ENCODE data around the gene PLEKHG5. TPM values are rescaled to one million over a fixed set of nuclear protein-coding genes. Genes with fewer than 3 reads are reported as not detected.
A peak's percentile ranks its signal among the peaks of the same experiment; 100 is the strongest.

Gene PLEKHG5
- total RNA-seq, 1 donor from 2014 or later: 109 TPM

DNA sequence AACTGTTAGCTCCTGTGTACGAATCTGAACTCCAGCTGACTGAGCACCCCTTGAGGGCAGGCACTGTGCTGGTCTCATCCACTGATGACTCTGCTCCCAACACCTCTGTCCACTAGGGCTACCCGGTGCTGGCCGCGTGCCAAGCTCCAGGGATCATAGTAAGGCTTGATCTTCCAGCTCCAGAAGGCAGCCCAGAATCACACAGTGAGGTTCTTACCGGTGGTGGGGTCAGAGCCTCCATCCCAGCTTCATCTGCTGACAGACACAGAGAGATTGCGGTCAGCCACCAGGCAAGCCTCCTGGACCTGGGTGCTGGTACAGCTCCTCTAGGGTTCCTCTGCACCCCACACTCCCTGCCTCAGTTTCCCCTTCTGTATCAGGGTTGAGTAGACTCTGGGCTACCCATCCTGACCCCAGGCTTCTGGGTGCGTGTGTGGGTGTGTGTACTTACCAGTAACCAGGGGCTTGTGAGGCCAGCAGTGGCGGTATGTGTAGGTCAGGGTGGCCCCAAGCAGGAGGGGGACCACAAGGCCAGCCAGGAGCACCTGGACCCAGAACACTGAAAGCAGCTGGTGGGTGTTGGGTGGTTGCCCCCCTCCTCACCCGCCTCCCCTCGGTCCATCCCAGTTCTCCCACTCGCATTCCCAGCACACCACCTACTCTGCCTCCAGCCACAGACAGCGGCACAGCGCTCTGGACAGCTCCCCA lies 28.9 kb downstream of the PLEKHG5 start:
- H3K27ac Mint-ChIP-seq (ENCODE audit: unreplicated experiment): no peak overlapping the region
- no peak for DNase-seq (ENCODE audit: low spot score)

DNA sequence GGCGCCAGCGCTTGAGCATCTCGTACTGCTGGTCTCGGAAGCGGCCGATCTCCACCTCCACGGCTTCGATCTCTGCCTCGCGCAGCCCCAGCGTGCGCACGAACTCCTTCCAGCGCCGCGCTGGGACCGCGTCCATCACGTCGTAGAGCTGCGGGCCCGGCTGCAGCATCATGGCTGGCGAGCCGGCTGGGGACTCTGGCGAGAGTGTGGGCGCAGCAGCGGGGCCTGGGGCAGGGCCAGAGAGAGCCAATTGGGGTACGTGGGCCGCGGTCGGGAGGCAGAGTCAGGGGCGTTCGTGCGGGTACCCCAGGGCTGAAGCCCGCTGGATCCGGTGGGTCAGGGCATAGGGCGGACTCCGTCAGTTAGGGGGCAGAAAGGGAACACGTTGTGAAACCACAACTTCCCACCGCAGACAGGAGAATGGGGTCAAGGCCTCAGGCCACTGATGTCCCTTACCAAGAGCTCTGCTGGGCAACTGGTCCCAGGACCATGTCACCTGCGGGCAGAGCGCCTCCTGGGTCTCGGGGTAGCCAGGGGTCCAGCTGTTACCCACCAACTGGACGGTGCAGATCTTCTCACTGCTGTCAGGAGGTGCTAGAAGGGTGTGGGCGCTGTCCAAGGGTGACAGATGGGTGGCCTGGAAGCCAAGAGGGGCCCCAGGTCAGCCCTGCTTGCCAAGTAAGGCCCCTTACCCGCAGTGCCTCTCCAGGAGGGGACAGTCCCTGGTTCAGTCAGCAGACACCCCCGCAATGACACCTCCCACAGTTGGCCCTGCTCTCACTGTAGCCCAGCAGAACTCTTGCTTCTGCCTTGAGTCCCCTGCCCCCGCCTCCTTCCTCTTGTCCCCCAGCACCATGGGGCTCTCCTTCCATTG lies 29.7 kb downstream of the PLEKHG5 start:
- DNase-seq (ENCODE audit: low spot score): no peak
- peak overlapping the region; percentile 22 for H3K4me3 Mint-ChIP-seq (ENCODE audit: unreplicated experiment)
- no peaks in the 10 kb centered on the region for H3K9me3 Mint-ChIP-seq (ENCODE audit: unreplicated experiment)
- peaks cover 26% of the 10 kb centered on the region for H3K36me3 Mint-ChIP-seq (ENCODE audit: low read depth, unreplicated experiment)
- no peak overlapping the region for H3K27ac Mint-ChIP-seq (ENCODE audit: unreplicated experiment)
- H3K4me1 Mint-ChIP-seq (ENCODE audit: unreplicated experiment): peaks cover 7% of the 10 kb centered on the region
- TF ChIP-seq, protein P1, sequence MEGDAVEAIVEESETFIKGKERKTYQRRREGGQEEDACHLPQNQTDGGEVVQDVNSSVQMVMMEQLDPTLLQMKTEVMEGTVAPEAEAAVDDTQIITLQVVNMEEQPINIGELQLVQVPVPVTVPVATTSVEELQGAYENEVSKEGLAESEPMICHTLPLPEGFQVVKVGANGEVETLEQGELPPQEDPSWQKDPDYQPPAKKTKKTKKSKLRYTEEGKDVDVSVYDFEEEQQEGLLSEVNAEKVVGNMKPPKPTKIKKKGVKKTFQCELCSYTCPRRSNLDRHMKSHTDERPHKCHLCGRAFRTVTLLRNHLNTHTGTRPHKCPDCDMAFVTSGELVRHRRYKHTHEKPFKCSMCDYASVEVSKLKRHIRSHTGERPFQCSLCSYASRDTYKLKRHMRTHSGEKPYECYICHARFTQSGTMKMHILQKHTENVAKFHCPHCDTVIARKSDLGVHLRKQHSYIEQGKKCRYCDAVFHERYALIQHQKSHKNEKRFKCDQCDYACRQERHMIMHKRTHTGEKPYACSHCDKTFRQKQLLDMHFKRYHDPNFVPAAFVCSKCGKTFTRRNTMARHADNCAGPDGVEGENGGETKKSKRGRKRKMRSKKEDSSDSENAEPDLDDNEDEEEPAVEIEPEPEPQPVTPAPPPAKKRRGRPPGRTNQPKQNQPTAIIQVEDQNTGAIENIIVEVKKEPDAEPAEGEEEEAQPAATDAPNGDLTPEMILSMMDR (IDR thresholded peaks at IDR 0.05; ENCODE audit: unreplicated experiment): no peak
- H3K27me3 Mint-ChIP-seq (ENCODE audit: unreplicated experiment): peaks cover 12% of the 10 kb centered on the region

More for the DNA sequence above, 28.9 kb downstream of the PLEKHG5 start:
- Mint-ChIP-seq H3K27me3 (ENCODE audit: unreplicated experiment) (peaks cover 10% of the 10 kb centered on the region), H3K36me3 (ENCODE audit: low read depth, unreplicated experiment) (peaks cover 27% of the 10 kb centered on the region), H3K4me3 (ENCODE audit: unreplicated experiment) (peak overlapping the region; percentile 22), H3K4me1 (ENCODE audit: unreplicated experiment) (peaks cover 7% of the 10 kb centered on the region), H3K9me3 (ENCODE audit: unreplicated experiment) (no peaks in the 10 kb centered on the region)
- TF ChIP-seq, protein P1 (IDR thresholded peaks at IDR 0.05; ENCODE audit: unreplicated experiment): no peak

DNA sequence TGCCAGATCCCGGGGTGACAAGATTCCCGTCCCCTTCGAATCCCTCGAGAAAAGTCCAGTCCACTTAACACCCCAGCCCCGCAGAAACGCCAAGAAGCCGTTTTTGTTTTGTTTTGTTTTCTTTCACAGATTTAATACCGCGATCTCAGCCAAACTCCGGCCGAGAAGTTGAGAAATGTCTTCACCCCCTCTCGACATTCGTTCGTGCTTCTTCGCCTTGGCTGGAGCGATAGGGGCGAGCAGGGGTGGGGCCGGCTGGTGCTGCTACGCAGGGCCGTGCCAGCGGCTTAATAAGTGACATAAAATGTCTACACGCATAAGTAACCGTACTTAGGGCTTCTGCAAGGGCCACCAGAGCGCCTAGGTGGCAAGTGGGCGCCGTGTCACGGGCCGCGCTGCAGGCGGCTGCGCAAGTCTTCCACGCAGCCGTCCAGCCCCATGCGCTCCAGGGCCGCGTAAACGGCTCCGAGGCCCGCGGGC lies 30.4 kb downstream of the PLEKHG5 start:
- Mint-ChIP-seq H3K9me3 (ENCODE audit: unreplicated experiment) (no peaks in the 10 kb centered on the region), H3K4me3 (ENCODE audit: unreplicated experiment) (peak overlapping the region; percentile 25), H3K27ac (ENCODE audit: unreplicated experiment) (peak overlapping the region; percentile 76), H3K27me3 (ENCODE audit: unreplicated experiment) (peaks cover 10% of the 10 kb centered on the region), H3K4me1 (ENCODE audit: unreplicated experiment) (peaks cover 7% of the 10 kb centered on the region), H3K36me3 (ENCODE audit: low read depth, unreplicated experiment) (peaks cover 26% of the 10 kb centered on the region)
- DNase-seq (ENCODE audit: low spot score): no peak
- TF ChIP-seq, protein P1 (IDR thresholded peaks at IDR 0.05; ENCODE audit: unreplicated experiment): no peak

DNA sequence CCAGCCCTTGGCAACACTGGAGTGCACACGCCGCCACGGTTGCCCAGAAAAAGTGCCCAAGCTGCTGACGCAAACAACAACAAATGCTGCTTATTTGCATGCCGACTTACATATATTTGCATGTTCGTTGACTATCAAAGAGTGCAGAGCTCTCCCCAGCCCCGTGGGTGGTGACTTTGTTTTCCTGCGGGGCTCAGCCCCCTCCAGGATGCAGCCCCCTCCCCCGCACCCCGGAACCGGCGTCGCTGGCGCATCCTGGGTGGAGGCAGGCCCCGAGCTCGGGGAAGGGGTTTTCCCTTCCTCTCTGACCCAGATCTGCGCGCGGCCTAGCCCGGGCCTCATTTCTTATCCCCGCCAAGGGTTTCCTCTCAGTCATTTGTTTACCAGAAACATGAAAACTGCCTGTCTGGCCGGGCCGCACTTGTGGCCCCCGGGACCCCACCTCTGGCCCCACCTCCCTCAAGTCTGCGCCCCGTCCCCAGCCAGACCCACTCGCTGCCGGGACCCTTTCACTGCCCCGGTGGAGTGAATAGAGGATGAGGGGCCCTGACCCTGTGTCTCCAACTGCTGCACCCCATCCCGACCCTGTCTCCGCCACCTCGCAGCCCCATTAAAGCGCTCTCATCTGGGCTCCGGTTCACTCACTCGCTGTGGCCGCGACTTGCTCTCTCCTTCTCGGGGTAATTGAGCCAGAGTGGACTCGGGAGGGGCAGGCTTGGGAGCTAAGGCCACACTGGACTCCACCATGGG lies 31.0 kb downstream of the PLEKHG5 start:
- Mint-ChIP-seq H3K36me3 (ENCODE audit: low read depth, unreplicated experiment) (peaks cover 26% of the 10 kb centered on the region), H3K4me1 (ENCODE audit: unreplicated experiment) (peaks cover 7% of the 10 kb centered on the region), H3K9me3 (ENCODE audit: unreplicated experiment) (no peaks in the 10 kb centered on the region), H3K27ac (ENCODE audit: unreplicated experiment) (peak overlapping the region; percentile 76), H3K27me3 (ENCODE audit: unreplicated experiment) (peaks cover 10% of the 10 kb centered on the region), H3K4me3 (ENCODE audit: unreplicated experiment) (peak overlapping the region; percentile 25)
- TF ChIP-seq, protein P1 (IDR thresholded peaks at IDR 0.05; ENCODE audit: unreplicated experiment): no peak
- DNase-seq (ENCODE audit: low spot score): no peak
